Measurements from ENCODE around the gene TERB2.
"Not testable (repeated sequence)": the region's sequence is repeated elsewhere in the genome, so short reads cannot be mapped to it uniquely, and the experiment has no call there.

DNA sequence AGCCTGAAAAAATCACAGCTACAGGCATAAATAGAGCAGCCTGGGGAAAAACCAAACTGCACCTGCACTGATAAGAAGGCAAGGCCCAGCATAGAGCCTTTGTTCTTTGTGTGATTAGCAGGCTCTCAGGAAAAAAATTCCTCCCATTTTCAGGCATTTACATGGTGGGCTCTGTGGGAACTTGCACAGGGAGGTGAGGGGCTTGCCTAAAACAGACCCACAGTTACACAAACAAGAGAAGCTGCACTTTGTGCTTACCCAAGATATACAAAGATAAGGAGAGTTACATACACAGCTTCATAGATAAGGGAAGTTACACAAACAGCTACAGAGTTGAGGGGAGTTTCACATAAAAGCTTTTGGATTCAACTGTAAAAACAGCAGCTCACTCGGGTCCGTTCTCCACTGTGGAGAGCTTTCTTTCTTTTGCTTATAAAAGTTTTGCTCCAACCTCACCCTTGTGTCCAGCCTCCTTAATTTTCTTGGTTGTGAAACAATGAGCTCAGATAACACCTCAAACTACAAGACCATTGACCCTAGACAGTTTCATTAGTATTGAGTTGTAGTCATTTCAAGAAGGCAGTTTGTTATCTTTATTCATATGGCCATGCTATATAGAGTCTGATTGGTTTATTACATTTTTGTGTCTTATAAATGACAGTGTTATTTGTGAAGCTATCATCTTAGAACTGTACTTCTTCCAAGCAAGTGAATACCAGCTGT, 23.3 kb downstream of the TERB2 start:
- not testable (repeated sequence) for TF ChIP-seq TAF1 (IDR thresholded peaks at IDR 0.05; ENCODE audit: borderline replicate concordance, low read depth, low read length); POLR2A (IDR thresholded peaks at IDR 0.05; ENCODE audit: low read depth, low read length); POLR2AphosphoS5 (IDR thresholded peaks at IDR 0.05; ENCODE audit: low read depth, low read length)
